SK-N-SH (cell line): ENCODE results near the gene FERMT2.

ENCODE experiments used
- GABPA ChIP-seq: IDR thresholded peaks from 2 replicates; pipeline ENCODE4 v1.4.0; 2012; ENCODE audit warnings: low read depth, mild to moderate bottlenecking
- TF ChIP-seq, protein P1 (sequence below): fragments of 200-600 bp; sonication (generic); IDR thresholded peaks from 2 replicates; pipeline ENCODE4 v1.6.1; 2017; ENCODE audit warnings: antibody characterized with exemption, mild to moderate bottlenecking, moderate library complexity
- TF ChIP-seq, protein P2 (sequence below): fragments of 150-350 bp; IDR thresholded peaks from 2 replicates; pipeline ENCODE4 v1.6.1; 2016; ENCODE audit warnings: mild to moderate bottlenecking, low read depth, low read length
- TF ChIP-seq, protein P3 (sequence below): IDR thresholded peaks from 2 replicates; pipeline ENCODE4; 2012

- TF ChIP-seq, protein P1, sequence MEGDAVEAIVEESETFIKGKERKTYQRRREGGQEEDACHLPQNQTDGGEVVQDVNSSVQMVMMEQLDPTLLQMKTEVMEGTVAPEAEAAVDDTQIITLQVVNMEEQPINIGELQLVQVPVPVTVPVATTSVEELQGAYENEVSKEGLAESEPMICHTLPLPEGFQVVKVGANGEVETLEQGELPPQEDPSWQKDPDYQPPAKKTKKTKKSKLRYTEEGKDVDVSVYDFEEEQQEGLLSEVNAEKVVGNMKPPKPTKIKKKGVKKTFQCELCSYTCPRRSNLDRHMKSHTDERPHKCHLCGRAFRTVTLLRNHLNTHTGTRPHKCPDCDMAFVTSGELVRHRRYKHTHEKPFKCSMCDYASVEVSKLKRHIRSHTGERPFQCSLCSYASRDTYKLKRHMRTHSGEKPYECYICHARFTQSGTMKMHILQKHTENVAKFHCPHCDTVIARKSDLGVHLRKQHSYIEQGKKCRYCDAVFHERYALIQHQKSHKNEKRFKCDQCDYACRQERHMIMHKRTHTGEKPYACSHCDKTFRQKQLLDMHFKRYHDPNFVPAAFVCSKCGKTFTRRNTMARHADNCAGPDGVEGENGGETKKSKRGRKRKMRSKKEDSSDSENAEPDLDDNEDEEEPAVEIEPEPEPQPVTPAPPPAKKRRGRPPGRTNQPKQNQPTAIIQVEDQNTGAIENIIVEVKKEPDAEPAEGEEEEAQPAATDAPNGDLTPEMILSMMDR, result no peak
- TF ChIP-seq, protein P2, sequence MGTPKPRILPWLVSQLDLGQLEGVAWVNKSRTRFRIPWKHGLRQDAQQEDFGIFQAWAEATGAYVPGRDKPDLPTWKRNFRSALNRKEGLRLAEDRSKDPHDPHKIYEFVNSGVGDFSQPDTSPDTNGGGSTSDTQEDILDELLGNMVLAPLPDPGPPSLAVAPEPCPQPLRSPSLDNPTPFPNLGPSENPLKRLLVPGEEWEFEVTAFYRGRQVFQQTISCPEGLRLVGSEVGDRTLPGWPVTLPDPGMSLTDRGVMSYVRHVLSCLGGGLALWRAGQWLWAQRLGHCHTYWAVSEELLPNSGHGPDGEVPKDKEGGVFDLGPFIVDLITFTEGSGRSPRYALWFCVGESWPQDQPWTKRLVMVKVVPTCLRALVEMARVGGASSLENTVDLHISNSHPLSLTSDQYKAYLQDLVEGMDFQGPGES, result no peak
- TF ChIP-seq, protein P3, sequence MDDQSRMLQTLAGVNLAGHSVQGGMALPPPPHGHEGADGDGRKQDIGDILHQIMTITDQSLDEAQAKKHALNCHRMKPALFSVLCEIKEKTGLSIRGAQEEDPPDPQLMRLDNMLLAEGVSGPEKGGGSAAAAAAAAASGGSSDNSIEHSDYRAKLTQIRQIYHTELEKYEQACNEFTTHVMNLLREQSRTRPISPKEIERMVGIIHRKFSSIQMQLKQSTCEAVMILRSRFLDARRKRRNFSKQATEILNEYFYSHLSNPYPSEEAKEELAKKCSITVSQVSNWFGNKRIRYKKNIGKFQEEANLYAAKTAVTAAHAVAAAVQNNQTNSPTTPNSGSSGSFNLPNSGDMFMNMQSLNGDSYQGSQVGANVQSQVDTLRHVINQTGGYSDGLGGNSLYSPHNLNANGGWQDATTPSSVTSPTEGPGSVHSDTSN, result peak; percentile 22; the same call in 1 of the 2 replicates
- no peak for TF ChIP-seq GABPA
These were observed 32.4 kb downstream of the FERMT2 start for GRCh38 chr14:52918486-52918885.
